ENCODE data around the gene RERG. TPM values are rescaled to one million over a fixed set of nuclear protein-coding genes. Genes with fewer than 3 reads are reported as not detected.

The RERG gene
- total RNA-seq, 2 donors from 2014 or later, result not detected

- Mint-ChIP-seq H3K27ac (no peak overlapping the region), H3K4me3 (no peak overlapping the region), H3K36me3 (ENCODE audit: low read depth) (peaks cover 2% of the 10 kb centered on the region), H3K27me3 (peaks cover 59% of the 10 kb centered on the region), H3K4me1 (no peaks in the 10 kb centered on the region)
- ATAC-seq (no peak), DNase-seq (no peak)
- H3K9me3 ChIP-seq (ENCODE audit: control insufficient read depth, low read length, poor library complexity, severe bottlenecking), result peaks cover 2% of the 10 kb centered on the region
Measured at GRCh38 chr12:15209782-15210181, 11.4 kb downstream of the RERG start.

- no peak for ATAC-seq
- Mint-ChIP-seq H3K27ac (no peak overlapping the region), H3K4me3 (no peak overlapping the region), H3K4me1 (no peaks in the 10 kb centered on the region), H3K27me3 (peaks cover 52% of the 10 kb centered on the region), H3K36me3 (ENCODE audit: low read depth) (peaks cover 2% of the 10 kb centered on the region)
- DNase-seq, result no peak
- peaks cover 2% of the 10 kb centered on the region for H3K9me3 ChIP-seq (ENCODE audit: control insufficient read depth, low read length, poor library complexity, severe bottlenecking)
Measured at GRCh38 chr12:15208871-15209656, 12.2 kb downstream of the RERG start.

GRCh38 chr12:15208140-15208539, 13.1 kb downstream of the RERG start:
- H3K27me3 Mint-ChIP-seq, result peaks cover 46% of the 10 kb centered on the region
- H3K27ac Mint-ChIP-seq, result no peak overlapping the region
- no peak for ATAC-seq
- H3K36me3 Mint-ChIP-seq (ENCODE audit: low read depth), result peaks cover 2% of the 10 kb centered on the region
- no peak overlapping the region for H3K4me3 Mint-ChIP-seq
- peaks cover 2% of the 10 kb centered on the region for H3K9me3 ChIP-seq (ENCODE audit: control insufficient read depth, low read length, poor library complexity, severe bottlenecking)
- H3K4me1 Mint-ChIP-seq, result no peaks in the 10 kb centered on the region
- no peak for DNase-seq

- peaks cover 2% of the 10 kb centered on the region for H3K9me3 ChIP-seq (ENCODE audit: control insufficient read depth, low read length, poor library complexity, severe bottlenecking)
- H3K27ac Mint-ChIP-seq, result no peak overlapping the region
- ATAC-seq (no peak), DNase-seq (no peak)
- no peak overlapping the region for H3K4me3 Mint-ChIP-seq
- peaks cover 2% of the 10 kb centered on the region for H3K36me3 Mint-ChIP-seq (ENCODE audit: low read depth)
- H3K4me1 Mint-ChIP-seq, result no peaks in the 10 kb centered on the region
- H3K27me3 Mint-ChIP-seq, result peaks cover 50% of the 10 kb centered on the region
Measured at GRCh38 chr12:15206831-15207389, 14.3 kb downstream of the RERG start.

GRCh38 chr12:15206338-15206737, 14.9 kb downstream of the RERG start:
- no peak for ATAC-seq
- DNase-seq, result no peak
- Mint-ChIP-seq H3K27me3 (peaks cover 48% of the 10 kb centered on the region), H3K4me1 (no peaks in the 10 kb centered on the region), H3K27ac (no peak overlapping the region), H3K36me3 (ENCODE audit: low read depth) (peaks cover 1% of the 10 kb centered on the region), H3K4me3 (no peak overlapping the region)
- H3K9me3 ChIP-seq (ENCODE audit: control insufficient read depth, low read length, poor library complexity, severe bottlenecking), result peaks cover 2% of the 10 kb centered on the region

- H3K27me3 Mint-ChIP-seq, result peaks cover 40% of the 10 kb centered on the region
Measured at GRCh38 chr12:15205341-15206010, 15.7 kb downstream of the RERG start.

GRCh38 chr12:15201456-15201855, 19.8 kb downstream of the RERG start:
- DNase-seq, result no peak
- H3K27me3 Mint-ChIP-seq, result peaks cover 29% of the 10 kb centered on the region
- no peak overlapping the region for H3K27ac Mint-ChIP-seq
- ATAC-seq, result no peak
- no peaks in the 10 kb centered on the region for H3K9me3 ChIP-seq (ENCODE audit: control insufficient read depth, low read length, poor library complexity, severe bottlenecking)
- H3K4me3 Mint-ChIP-seq, result no peak overlapping the region
- no peaks in the 10 kb centered on the region for H3K36me3 Mint-ChIP-seq (ENCODE audit: low read depth)
- H3K4me1 Mint-ChIP-seq, result no peaks in the 10 kb centered on the region

More at GRCh38 chr12:15205341-15206010, 15.7 kb downstream of the RERG start:
- DNase-seq, result no peak
- Mint-ChIP-seq H3K4me3 (no peak overlapping the region), H3K27ac (no peak overlapping the region), H3K4me1 (no peaks in the 10 kb centered on the region), H3K36me3 (ENCODE audit: low read depth) (no peaks in the 10 kb centered on the region)
- no peak for ATAC-seq
- peaks cover 2% of the 10 kb centered on the region for H3K9me3 ChIP-seq (ENCODE audit: control insufficient read depth, low read length, poor library complexity, severe bottlenecking)

GRCh38 chr12:15201056-15201455, 20.2 kb downstream of the RERG start:
- DNase-seq (no peak), ATAC-seq (no peak)
- Mint-ChIP-seq H3K4me3 (no peak overlapping the region), H3K27ac (no peak overlapping the region), H3K36me3 (ENCODE audit: low read depth) (no peaks in the 10 kb centered on the region), H3K4me1 (no peaks in the 10 kb centered on the region), H3K27me3 (peaks cover 29% of the 10 kb centered on the region)
- no peaks in the 10 kb centered on the region for H3K9me3 ChIP-seq (ENCODE audit: control insufficient read depth, low read length, poor library complexity, severe bottlenecking)

GRCh38 chr12:15200641-15201040, 20.6 kb downstream of the RERG start:
- ATAC-seq, result no peak
- Mint-ChIP-seq H3K27me3 (peaks cover 27% of the 10 kb centered on the region), H3K27ac (no peak overlapping the region), H3K4me3 (no peak overlapping the region), H3K36me3 (ENCODE audit: low read depth) (no peaks in the 10 kb centered on the region), H3K4me1 (no peaks in the 10 kb centered on the region)
- no peaks in the 10 kb centered on the region for H3K9me3 ChIP-seq (ENCODE audit: control insufficient read depth, low read length, poor library complexity, severe bottlenecking)
- DNase-seq, result no peak

GRCh38 chr12:15199930-15200329, 21.3 kb downstream of the RERG start:
- Mint-ChIP-seq H3K27me3 (peaks cover 28% of the 10 kb centered on the region), H3K4me1 (no peaks in the 10 kb centered on the region), H3K27ac (no peak overlapping the region), H3K36me3 (ENCODE audit: low read depth) (no peaks in the 10 kb centered on the region), H3K4me3 (no peak overlapping the region)
- DNase-seq, result no peak
- no peaks in the 10 kb centered on the region for H3K9me3 ChIP-seq (ENCODE audit: control insufficient read depth, low read length, poor library complexity, severe bottlenecking)
- no peak for ATAC-seq

GRCh38 chr12:15196678-15197505, 24.3 kb downstream of the RERG start:
- Mint-ChIP-seq H3K27me3 (peaks cover 48% of the 10 kb centered on the region), H3K4me1 (no peaks in the 10 kb centered on the region), H3K27ac (no peak overlapping the region), H3K36me3 (ENCODE audit: low read depth) (no peaks in the 10 kb centered on the region), H3K4me3 (no peak overlapping the region)
- DNase-seq (no peak), ATAC-seq (no peak)
- H3K9me3 ChIP-seq (ENCODE audit: control insufficient read depth, low read length, poor library complexity, severe bottlenecking), result no peaks in the 10 kb centered on the region

- H3K9me3 ChIP-seq (ENCODE audit: control insufficient read depth, low read length, poor library complexity, severe bottlenecking), result no peaks in the 10 kb centered on the region
- Mint-ChIP-seq H3K36me3 (ENCODE audit: low read depth) (peaks cover 3% of the 10 kb centered on the region), H3K27me3 (peaks cover 55% of the 10 kb centered on the region), H3K27ac (no peak overlapping the region), H3K4me3 (no peak overlapping the region), H3K4me1 (no peaks in the 10 kb centered on the region)
- no peak for ATAC-seq
- DNase-seq, result no peak
Measured at GRCh38 chr12:15196221-15196620, 25.0 kb downstream of the RERG start.

Data from T-helper 17 cell (primary cell).